Measurements from ENCODE around the gene ZNF823.

DNA sequence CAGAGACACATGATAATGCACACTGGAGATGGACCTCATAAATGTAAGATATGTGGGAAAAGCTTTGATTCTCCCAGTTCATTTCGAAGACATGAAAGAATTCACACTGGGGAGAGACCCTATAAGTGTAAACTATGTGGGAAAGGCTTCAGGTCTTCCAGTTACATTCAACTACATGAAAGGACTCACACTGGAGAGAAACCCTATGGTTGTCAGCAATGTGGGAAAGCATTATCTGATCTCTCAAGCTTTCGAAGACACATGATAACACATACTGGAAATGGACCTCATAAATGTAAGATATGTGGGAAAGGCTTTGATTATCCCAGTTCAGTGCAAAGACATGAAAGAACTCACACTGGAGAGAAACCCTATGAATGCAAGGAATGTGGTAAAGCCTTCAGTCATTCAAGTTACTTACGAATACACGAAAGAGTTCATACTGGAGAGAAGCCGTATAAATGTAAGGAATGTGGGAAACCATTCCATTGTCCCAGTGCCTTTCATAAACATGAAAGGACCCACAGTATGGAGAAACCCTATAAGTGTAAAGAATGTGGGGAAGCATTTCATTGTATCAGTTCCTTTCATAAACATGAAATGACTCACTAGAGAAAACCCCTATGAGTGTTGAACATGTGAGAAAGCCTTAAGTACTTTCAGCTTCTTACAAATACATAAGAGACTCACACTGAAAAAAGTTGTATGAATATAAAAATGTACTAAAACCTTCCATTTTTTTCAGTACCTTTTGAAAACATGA is 42.7 kb upstream of the ZNF823 start:
- TF ChIP-seq, protein P1, sequence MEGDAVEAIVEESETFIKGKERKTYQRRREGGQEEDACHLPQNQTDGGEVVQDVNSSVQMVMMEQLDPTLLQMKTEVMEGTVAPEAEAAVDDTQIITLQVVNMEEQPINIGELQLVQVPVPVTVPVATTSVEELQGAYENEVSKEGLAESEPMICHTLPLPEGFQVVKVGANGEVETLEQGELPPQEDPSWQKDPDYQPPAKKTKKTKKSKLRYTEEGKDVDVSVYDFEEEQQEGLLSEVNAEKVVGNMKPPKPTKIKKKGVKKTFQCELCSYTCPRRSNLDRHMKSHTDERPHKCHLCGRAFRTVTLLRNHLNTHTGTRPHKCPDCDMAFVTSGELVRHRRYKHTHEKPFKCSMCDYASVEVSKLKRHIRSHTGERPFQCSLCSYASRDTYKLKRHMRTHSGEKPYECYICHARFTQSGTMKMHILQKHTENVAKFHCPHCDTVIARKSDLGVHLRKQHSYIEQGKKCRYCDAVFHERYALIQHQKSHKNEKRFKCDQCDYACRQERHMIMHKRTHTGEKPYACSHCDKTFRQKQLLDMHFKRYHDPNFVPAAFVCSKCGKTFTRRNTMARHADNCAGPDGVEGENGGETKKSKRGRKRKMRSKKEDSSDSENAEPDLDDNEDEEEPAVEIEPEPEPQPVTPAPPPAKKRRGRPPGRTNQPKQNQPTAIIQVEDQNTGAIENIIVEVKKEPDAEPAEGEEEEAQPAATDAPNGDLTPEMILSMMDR (conservative IDR thresholded peaks at IDR 0.05; ENCODE audit: low read length): no peak
- no peak for TF ChIP-seq EZH2phosphoT487 (IDR thresholded peaks at IDR 0.05; ENCODE audit: borderline replicate concordance, low read depth, low read length)
